Upper lobe of left lung (tissue), 4 donors: Measurements from ENCODE around the gene SUN5.

Experiments used
- CTCF ChIP-seq, 6 experiments: fragments of 450-650 bp in 4 of 6; fragments of 200-600 bp in 2 of 6; sonication (generic) in 2 of 6; IDR thresholded peaks; one replicate each; pipeline ENCODE4 v1.5.1; 2016 to 2019; ENCODE audit warnings: antibody characterized with exemption in 6 of 6
- POLR2A ChIP-seq, 4 donors: fragments of 450-650 bp; IDR thresholded peaks; one replicate each; pipeline ENCODE4 v1.5.1; 2016 to 2017; ENCODE audit warnings: antibody characterized with exemption in 4 of 4, mild to moderate bottlenecking in 2 of 4
- POLR2AphosphoS5 ChIP-seq, 2 donors: sonication (generic); formaldehyde crosslinking; IDR thresholded peaks; one replicate each; pipeline ENCODE4 v1.5.1; 2017; ENCODE audit warnings: antibody characterized with exemption in 2 of 2

DNA sequence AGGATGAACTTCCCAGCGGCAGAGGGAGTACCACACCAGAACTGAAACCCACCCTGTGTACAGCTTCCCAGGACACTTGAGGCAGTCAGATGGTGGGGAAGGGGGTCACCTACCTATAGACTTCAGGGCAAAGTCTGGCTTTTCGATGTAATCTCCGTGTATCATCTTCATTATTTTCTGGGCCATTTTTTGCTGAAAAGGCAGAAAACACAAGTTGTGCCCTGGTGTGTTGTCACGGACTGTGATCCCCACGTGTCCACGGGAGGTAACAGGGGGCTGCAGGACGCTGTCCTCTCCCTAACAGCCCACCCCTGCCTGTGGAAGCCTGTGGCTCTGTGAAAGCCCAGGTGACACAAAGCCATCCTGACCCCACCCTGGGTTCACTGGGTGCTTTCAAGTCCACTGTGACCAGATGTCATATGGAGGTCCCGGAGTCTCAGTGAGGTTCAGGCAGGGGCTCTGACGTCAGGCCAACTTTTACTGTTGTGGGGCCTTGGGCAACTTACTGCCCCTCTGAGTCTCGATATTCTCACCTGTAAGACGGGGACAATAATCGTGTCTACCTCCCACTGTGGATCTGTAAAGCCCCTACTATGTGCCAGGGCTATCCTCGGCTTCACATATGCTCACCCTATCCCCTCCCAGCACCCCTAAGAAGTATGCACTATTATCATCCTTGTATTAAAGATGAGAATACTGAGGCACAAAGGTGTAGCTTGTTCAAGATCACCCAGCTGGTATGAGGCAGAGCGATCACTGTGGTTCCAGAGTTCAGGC, 14.5 kb downstream of the SUN5 start:
- no peak for TF ChIP-seq CTCF (IDR thresholded peaks at IDR 0.05)
- TF ChIP-seq POLR2A (IDR thresholded peaks at IDR 0.05) = no peak
- TF ChIP-seq POLR2AphosphoS5 (IDR thresholded peaks at IDR 0.05) = no peak
